ENCODE measurements around the gene MAP2.
A peak's percentile ranks its signal among the peaks of the same experiment; 100 is the strongest.
"Not testable (repeated sequence)": the region's sequence is repeated elsewhere in the genome, so short reads cannot be mapped to it uniquely, and the experiment has no call there.

The MAP2 gene

DNA sequence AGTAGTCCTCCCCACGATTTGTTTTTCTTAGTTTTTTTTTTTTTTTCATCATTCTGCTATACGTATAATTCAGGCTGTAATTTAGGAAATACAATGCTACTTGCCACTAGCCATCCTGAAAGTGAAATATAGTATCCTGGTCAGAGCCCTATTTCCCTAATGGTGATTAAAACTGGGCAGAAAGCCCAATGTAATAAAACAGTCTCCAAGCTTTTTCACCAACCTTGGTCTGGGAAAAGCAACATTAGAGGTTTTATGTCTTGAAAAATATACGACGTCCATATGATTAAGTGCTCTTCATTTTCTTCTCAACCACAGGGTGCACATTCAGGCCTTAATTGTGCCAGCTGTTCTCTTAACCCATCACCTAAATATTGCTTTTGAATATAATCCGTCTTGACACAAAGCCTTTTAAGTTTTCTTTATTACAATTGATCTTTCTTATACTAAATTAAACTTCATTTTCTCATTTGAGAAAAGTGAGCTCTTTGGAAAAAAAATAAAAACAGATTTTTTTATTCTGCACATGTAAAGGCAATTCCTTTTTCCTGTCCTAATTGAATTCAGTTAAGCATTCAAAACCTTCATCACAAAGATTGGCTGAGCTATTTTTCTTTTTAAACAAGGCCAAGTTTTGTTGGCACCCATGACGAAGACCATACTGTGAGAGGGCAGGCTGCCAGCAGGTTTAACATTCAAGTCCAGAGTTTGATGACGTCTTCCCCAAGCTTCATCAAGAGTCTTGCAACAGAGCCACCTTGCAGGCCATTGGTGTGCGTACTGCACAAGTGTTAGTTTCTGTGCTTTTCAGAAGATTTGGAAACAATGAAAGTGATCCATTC is 52.7 kb downstream of the MAP2 start:
- peak; percentile 62 for DNase-seq

GRCh38 chr2:209492296-209492695 is 68.4 kb downstream of the MAP2 start:
- DNase-seq: not testable (repeated sequence)

DNA sequence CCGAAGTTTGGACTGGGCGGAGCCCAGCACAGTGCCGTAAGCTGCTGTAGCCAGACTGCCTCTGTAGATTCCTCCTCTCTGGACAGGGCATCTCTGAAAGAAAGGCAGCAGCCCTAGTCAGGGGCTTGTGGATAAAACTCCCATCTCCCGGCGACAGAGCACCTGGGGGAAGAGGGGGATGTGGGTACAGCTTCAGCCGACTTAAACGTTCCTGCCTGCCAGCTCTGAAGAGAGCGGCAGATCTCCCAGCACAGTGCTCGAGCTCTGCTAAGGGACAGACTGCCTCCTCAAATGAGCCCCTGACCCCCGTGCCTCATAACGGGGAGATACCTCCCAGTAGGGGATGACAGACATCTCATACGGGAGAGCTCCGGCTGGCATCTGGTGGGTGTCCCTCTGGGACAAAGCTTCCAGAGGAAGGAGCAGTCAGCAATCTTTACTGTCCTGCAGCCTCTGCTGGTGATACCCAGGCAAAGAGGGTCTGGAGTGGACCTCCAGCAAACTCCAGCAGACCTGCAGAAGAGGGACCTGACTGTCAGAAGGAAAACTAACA is 71.3 kb downstream of the MAP2 start:
- not testable (repeated sequence) for DNase-seq

DNA sequence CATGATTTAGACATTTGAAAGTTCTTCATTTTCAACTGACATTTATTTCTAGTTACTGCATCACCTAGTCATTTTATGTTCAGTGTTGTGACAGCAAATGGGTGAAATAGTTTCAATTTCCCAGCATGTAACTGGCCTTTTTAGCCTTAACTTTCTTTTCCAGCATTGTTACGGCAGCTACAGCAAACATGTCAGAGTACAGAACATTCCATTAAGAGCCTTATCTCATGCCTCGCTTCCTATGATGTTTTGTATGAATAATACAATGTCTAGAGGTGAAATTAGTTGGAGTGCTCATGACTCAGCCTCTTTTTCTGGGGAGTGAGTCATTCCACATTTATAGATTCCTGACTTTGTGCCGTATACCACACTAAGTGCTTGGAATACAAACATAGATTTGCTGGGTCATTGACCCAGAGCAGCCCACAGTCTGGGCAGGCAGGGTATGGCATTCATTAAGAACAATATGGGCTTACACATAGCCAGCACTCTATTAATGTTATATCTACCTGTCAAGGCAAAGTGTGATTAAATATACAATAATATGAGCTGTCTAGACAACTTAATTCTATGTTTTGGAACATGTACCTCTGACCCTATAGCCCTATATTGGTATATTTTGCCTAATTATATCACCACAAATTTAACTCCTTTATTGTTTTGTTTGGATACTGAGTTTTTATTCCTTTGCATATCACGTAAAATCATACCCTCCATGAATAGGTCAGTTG is 72.2 kb downstream of the MAP2 start:
- peak; percentile 97 for DNase-seq

DNA sequence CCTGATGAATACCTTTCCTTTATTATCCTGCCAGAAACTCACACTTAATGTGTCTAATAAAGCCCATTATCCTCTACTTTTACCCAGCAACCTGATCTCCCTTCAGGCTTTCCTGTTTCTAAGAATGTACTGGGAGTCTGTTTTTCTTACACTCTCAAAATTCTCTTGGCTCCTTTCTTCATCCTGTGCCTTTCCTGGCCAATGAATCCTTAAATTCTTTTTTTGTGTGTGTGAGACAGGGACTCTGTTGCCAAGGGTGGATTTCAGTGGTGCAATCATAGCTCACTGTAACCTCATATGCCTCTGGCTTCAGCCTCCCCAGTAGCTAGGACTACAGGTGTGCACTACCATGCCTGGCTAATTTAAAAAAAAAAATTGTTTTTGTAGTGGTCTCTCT is 72.7 kb downstream of the MAP2 start:
- DNase-seq: peak; percentile 56

DNA sequence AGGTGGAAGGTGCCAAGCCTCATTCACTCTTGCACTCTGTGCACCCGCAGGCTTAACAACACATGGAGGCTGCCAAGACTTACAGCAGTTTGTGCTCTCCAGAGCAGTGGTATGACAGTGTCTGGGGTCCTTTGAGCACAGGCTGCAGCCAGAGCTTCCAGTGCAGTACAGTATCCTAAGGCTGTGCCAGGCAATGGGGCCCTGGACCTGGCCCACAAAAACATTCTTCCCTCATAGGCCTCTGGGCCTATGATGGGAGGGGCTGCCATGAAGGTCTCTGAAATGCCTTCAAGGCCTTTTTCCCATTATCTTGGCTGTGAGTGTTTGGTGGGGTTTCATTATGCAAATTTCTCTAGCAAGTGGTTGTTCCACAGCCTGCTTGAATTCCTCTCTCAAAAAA is 74.8 kb downstream of the MAP2 start:
- DNase-seq: no peak

DNA sequence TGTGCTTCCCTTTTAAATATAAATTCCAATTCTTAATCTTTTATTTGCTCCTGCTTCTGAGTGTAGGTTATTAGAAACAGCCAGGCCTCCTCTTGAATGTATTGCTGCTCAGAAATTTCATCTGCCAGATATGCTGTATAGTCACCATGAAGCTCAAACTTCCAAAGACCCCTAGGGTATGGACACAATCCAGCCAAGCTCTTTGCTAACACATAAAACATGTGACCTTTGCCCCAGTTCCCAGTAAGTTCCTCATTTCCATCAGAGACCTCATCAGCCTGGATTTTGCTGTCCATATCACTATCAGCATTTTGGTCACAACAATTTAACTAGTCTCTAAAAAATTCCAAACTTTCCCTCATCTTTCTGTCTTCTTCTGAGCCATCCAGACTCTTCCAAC is 75.2 kb downstream of the MAP2 start:
- DNase-seq: peak; percentile 47

GRCh38 chr2:209501579-209501978 is 77.7 kb downstream of the MAP2 start:
- no peak for DNase-seq

DNA sequence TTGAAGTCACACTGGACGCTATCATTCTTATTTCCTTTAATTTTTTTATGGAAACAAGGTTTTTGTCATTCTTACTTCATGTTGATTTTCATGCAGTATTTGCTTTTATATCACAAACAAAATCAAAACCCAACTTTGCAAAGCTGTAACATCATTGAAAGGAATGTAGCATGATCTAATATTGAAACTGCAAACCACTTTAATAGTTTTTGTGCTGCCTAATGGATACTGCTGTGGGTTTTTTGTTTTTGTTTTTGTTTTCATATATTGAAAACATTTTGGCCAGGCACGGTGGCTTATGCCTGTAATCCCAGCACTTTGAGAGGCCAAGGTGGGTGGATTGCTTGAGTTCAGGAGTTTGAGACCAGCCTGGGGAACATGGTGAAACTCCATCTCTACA is 81.6 kb downstream of the MAP2 start:
- DNase-seq: no peak

GRCh38 chr2:209508255-209508654 is 84.4 kb downstream of the MAP2 start:
- no peak for DNase-seq

GRCh38 chr2:209511637-209512036 is 87.8 kb downstream of the MAP2 start:
- no peak for DNase-seq

DNA sequence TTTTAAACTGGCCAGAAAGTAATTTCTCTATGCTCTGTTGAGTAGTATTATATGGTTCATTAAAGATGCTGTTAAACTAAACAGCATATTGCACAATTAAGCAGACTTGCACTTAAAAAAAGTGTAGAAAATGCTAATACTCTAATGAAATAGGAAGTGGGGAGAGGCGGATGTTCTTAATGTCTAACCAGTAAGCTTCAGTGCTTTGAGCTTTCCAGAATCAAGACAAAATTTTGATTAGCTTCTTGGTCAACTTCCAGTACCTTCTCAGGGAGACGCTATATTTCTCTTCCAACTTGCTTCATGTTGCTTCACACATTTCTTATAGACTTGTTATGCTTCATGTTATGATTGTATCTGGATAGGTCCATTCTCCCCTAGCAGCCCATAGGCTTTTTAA is 89.1 kb downstream of the MAP2 start:
- DNase-seq: no peak

DNA sequence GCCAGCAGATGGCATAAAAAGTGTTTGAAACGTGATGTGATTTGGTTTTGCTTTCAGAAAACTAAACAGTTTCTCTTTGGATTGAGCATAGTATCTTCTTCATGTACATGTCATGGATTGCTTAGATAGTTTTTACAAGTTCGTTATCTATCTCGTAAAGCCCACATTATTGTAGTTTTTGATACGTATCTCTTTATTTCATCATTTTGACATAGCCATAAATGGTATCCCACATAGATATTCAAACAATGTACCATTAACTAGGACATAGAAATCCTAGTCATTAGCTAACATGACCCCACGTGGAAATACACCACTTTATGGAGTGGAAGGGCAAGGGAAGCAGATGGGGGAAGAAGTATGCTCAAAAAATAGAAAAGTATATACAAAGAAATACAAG is 93.6 kb downstream of the MAP2 start:
- no peak for DNase-seq

DNA sequence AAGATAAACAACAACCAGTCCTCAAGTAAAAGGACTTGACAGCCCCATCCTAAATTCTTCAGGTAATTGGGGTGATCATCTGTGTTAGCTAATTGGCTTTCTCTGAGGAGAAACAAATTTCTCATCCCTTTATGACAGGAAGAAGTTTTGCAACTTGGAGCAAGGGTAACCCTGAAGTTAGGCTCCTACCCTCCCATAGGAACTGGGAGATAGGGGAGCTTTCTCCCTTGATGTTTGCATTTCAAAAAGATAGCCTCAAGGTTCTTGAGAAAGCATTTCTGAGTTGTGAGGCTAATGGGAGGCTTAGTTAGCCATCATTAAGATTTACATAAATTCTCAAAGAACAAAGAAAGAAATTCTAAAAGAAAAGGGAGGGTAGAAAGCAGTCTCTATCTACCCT is 95.4 kb downstream of the MAP2 start:
- no peak for DNase-seq

- DNase-seq: no peak
Measured at GRCh38 chr2:209519906-209520305, 96.1 kb downstream of the MAP2 start.

DNA sequence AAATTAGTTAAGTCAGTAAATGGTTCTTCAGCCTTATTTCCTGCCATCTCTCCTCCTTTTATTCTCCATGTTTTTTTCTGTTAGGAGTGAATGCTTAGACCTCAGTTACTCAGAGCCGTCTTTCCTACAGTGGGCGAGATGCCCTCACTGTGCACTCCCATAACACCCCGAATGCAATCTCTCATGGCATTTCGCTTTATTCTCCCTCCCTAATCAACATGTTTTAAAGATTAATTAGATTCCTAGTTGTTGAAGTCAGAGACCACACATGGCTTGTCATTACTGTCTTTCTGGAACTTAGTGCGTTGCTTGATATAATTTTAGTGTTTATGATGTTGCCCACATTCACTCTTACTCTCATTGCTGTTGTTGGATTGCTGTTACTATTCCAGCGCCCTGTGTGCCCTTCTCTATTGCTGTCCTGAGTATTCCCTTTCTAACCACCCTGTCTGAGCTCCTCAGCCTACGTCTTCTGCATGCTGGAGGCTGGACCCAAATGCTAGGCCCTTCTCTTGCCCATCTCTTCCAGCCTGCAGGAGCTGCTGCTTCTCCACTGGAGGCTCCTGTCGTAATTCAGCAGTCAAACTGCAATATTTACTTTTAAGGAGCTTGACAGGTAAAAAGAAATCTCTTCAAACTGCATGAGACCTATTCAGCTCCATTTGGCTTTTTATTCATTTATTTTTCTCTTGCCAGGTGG is 99.3 kb downstream of the MAP2 start:
- DNase-seq: peak; percentile 59

- peak; percentile 23 for DNase-seq
Measured at GRCh38 chr2:209523867-209524266, 100.0 kb downstream of the MAP2 start.

GRCh38 chr2:209525331-209525730 is 101.5 kb downstream of the MAP2 start:
- DNase-seq: no peak

- peak; percentile 94 for DNase-seq
Measured at GRCh38 chr2:209525834-209526281, 102.0 kb downstream of the MAP2 start.

- peak; percentile 4 for DNase-seq
Measured at GRCh38 chr2:209526561-209526960, 102.7 kb downstream of the MAP2 start.

GRCh38 chr2:209529579-209529978 is 105.7 kb downstream of the MAP2 start:
- DNase-seq: no peak

- DNase-seq: no peak
Measured at GRCh38 chr2:209532321-209532720, 108.5 kb downstream of the MAP2 start.

DNA sequence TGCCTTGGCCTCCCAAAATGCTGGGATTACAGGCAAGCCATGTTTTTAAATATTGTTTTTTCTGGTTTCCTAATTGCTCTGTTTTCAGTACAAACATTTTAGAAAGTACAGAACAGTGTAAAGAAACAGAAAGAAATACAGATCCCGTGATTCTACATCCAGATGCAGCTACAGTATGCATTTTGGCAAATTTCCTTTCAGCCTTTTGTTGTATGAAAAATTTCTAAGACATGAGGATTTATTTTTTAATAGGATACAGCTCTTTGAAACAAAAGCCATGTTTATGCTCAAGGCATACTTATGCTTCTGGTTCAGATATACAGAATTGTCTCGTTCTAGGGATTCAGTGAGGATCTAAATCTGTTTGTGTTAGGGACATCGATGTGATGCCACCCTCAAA is 109.5 kb downstream of the MAP2 start:
- DNase-seq: no peak

Measured in fibroblast of skin of right biceps (primary cell).